ENCODE results near the gene DUSP9.

The DUSP9 gene

DNA sequence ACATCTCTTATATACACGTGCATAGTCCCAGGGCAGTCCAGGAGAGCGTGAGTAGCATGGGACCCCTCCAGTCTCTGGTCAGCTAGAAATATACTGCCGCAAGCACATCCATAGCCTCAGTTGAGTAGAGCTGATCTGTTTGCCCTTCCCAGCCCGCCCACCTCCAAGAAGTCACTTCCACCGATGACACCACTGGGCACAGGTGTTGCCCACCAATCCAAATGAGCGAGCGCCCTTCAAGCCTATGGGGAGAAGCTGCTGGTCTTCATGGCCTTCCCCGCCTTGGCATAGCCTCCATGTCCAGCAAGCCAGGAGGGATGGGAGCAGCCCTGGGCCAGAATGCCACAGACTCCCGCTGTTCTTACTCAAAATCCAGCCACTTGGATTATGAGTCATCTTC, 10.2 kb downstream of the DUSP9 start:
- H3K27ac ChIP-seq: no peak overlapping the region
- TF ChIP-seq CTCF (conservative IDR thresholded peaks at IDR 0.05): no peak

- TF ChIP-seq CTCF (conservative IDR thresholded peaks at IDR 0.05): no peak
- no peak overlapping the region for H3K27ac ChIP-seq
These were observed 12.3 kb downstream of the DUSP9 start for GRCh38 chrX:153659268-153659667.

DNA sequence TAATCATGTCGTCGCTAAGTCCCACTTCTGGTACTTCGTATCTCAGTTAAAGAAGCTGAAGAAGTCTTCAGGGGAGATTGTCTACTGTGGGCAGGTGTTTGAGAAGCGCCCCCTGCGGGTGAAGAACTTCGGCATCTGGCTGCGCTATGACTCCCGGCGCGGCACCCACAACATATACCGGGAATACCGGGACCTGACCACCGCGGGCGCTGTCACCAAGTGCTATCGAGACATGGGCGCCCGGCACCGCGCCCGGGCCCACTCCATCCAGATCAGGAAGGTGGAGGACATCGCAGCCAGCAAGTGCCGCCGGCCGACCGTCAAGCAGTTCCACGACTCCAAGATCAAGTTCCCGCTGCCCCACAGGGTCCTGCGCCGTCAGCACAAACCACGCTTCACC, 15.3 kb downstream of the DUSP9 start:
- no peak overlapping the region for H3K27ac ChIP-seq
- TF ChIP-seq CTCF (conservative IDR thresholded peaks at IDR 0.05): no peak

- H3K27ac ChIP-seq: no peak overlapping the region
- TF ChIP-seq CTCF (conservative IDR thresholded peaks at IDR 0.05): no peak
These were observed 18.8 kb downstream of the DUSP9 start for GRCh38 chrX:153665726-153666306.

- H3K27ac ChIP-seq: no peak overlapping the region
- no peak for TF ChIP-seq CTCF (conservative IDR thresholded peaks at IDR 0.05)
These were observed 20.4 kb downstream of the DUSP9 start for GRCh38 chrX:153667281-153667955.

- H3K27ac ChIP-seq: 0 out of 2 replicates have a peak overlapping the region, but pooled peaks have one; percentile 13
- peak; percentile 79 for TF ChIP-seq CTCF (conservative IDR thresholded peaks at IDR 0.05)
These were observed 21.0 kb downstream of the DUSP9 start for GRCh38 chrX:153667956-153668396.

DNA sequence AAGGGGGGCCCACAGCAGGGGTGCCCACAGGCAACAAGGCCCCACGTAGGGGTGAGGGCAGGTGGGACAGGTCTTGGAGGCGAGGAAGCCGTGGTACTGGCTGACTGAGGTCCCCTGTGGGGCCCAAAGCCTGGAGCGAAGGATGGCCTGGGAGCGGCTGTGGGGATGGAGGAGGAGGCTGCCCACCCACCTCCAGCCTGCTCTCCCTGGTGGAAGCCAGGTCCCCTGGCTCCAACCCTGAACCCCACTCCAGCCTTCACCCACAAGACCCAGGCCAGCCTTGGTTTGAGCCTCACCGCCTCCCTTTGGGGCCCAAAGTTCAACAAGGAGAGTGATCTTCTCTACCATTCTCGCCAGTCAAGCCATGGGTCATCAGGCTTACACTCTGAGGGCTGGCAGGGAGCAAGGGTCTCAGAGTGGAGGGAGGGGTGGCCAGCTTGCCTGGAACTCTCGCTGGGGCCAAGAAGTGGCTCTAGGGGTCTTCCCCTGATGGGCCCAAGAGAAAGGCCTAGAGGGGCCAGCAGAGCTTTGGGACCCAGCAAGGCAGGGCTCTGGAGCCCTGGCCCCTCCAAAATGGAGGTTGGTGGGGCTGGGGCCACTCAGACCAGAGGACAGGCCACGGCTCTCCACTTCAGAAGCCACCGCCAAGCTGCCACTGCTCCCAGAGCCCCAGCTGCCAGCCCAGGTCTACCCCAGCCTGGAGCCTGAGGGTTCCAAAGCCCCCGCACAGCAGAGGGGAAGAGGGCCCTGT, 21.6 kb downstream of the DUSP9 start:
- no peak for TF ChIP-seq CTCF (conservative IDR thresholded peaks at IDR 0.05)
- H3K27ac ChIP-seq: 0 out of 2 replicates have a peak overlapping the region, but pooled peaks have one; percentile 13

Data from VCaP (cell line).